ENCODE measurements around the gene ADCY6. TPM values are rescaled to one million over a fixed set of nuclear protein-coding genes. Genes with fewer than 3 reads are reported as not detected.
A peak's percentile ranks its signal among the peaks of the same experiment; 100 is the strongest.

Gene ADCY6
- 25.7 TPM for total RNA-seq

GRCh38 chr12:48788854-48789775, at the start of gene ADCY6:
TSS of gene ADCY6 (minus strand) at chr12:48789089. CDS start at chr12:48783434, 5,655 bp downstream.
- FAIRE-seq (no peak), DNase-seq (ENCODE audit: low spot score in 2 of 2) (peak; percentile 89 to 90)

DNA sequence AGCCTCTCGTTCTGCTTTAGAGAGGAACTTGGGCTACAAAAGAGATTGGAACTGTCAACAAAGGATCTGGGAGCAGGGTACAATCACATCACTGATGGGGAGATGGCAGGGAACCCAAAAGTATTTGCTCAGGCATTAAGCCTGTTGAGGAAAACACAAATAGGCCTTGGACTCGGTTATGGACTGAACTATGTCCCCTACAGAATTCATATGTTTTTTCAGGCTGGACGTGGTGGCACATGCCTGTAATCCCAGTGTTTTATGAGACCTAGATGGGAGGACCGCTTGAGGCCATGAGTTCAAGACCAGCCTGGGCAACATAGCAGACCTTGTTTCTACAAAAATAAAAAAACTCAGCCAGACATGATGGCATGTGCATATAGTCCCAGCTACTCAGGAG, 49.2 kb upstream of the ADCY6 start:
- DNase-seq (ENCODE audit: low spot score in 2 of 2) (no peak), FAIRE-seq (no peak)

DNA sequence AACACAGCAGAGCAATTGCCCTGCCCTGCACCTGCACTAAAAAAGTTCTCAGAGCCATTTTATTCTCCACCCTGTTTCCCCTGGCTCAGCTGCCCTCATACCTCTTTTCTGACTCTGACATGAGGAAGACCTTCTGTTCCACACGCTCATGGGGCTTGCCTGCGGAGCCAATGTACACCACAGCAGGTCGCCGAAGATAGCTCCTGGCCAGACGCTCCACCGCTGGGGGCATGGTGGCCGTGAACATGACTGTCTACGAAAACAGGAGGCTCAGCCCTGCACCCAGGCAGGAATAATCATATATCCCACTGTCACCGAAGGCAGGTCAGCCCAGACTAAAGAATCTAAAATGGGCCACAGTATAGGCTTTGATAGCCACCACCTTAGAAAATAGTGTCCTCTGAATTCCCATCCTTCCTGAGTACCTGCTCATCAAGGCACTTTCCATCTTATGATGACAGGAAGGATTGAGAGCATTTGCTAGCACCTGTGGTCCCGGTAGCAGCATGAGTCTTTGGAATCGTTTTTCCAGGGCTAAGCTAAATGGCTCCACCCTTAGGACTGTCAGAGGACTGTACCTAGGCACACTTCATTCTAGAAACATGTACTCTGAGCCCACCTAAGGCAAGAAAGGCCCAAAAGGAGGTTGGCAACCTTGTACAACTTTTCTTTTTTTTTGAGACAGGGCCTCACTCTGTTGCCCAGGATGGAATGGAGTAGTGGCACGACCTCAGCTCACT, 43.6 kb upstream of the ADCY6 start:
- DNase-seq (ENCODE audit: low spot score in 2 of 2) (no peak), FAIRE-seq (no peak)

- no peak for FAIRE-seq
These were observed 42.4 kb upstream of the ADCY6 start for GRCh38 chr12:48831257-48831656.

DNA sequence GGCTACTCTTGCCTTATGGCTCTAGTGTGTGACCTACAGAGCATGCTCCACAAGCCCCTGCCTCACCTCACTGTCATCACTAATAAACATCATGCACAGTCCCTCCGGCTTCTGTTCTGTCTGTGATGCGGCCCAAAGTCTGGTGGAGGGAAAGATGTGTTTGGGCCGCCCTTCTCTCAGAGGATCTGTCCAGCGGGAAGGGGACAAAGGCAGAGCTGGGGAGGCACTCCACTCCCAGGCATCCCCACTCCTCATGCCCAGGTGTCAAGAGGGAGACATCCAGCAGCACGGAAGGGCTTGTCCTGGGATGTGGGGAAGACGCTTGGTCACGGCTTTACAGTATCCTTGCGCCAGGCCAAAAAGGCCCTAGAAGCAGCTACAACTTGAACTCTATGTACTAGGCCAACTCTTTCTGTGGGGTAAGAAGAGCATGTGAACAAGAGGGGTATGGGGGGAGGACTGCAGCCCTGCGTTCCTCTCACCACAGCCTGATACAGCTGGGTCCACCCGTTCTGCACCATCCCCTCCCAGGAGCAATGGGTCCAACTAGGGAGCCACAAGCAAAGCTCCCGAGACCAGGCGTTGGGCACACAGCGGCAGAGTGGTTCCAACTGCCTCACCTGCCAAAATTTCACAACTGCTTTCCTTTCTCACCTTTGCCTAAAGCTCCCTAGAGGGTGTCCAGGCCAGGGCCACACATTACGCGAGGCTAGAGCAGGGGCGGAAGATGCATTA, 40.1 kb upstream of the ADCY6 start:
- no peak for FAIRE-seq
- no peak for DNase-seq (ENCODE audit: low spot score in 2 of 2)

More at GRCh38 chr12:48831257-48831656, 42.4 kb upstream of the ADCY6 start:
- no peak for DNase-seq (ENCODE audit: low spot score in 2 of 2)

- DNase-seq (ENCODE audit: low spot score in 2 of 2) (no peak), FAIRE-seq (no peak)
These were observed 39.4 kb upstream of the ADCY6 start for GRCh38 chr12:48828293-48828692.

- FAIRE-seq (no peak), DNase-seq (ENCODE audit: low spot score in 2 of 2) (no peak)
These were observed 38.7 kb upstream of the ADCY6 start for GRCh38 chr12:48827513-48828096.

DNA sequence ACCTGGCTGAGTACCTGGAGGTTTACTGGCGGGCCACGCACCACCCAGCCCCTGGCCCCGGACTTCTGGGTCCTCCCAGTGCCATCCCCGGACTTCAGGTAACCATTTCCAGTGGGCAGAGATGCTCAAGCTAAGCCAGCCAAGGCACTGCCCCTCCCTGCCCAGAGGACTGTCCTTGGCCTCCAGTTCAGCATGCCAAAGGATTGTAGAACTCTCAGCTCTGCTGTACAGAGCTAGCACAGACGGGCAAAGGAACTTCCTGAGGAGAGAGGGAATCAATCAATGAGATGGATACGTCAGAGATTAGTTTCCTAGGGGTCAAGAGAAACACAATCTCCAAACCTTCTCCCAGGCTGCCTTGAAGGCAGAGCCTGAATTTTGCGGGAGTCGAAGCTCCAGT, 38.1 kb upstream of the ADCY6 start:
- no peak for FAIRE-seq
- DNase-seq (ENCODE audit: low spot score in 2 of 2) = no peak

DNA sequence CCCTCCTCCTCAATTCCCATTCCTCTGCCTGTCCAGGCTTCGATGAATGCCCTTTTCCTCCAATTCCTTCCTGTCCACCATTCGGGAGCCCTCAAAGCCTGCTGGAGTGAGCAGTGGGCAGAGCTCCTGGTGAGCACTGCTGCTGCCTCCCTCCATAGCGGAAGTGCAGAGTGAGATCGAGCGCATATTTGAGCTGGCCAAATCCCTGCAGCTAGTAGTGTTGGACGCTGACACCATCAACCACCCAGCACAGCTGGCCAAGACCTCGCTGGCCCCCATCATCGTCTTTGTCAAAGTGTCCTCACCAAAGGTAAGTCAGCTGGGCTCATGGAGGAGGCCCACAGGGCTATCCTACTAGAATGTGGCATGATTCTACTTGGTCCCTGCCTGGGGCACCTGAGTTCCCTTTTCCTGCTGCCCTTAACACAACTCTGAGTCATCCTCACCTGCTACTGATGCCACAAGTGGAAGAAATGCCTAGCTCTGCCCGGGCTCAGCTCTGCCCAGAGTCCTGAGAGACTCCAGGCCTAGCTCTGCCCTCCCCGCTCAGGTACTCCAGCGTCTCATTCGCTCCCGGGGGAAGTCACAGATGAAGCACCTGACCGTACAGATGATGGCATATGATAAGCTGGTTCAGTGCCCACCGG, 37.4 kb upstream of the ADCY6 start:
- no peak for DNase-seq (ENCODE audit: low spot score in 2 of 2)
- no peak for FAIRE-seq

DNA sequence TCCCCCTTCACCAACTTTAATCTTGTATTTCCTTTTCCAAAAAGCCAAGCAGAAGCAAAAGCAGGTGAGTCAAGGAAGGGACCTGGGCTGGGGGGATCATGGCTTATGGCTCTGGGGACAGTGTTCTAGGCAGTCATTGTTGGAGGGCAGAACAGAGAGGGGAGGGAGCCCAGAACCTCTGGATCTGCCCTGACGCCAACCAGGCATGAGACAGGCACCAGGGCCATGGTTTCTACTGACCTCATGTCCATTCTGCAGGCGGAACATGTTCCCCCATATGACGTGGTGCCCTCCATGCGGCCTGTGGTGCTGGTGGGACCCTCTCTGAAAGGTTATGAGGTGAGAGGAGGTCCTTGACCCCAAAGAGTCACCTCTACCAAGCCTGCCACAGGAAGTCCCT, 36.0 kb upstream of the ADCY6 start:
- DNase-seq (ENCODE audit: low spot score in 2 of 2) (no peak), FAIRE-seq (no peak)

GRCh38 chr12:48824112-48824511, 35.2 kb upstream of the ADCY6 start:
- DNase-seq (ENCODE audit: low spot score in 2 of 2) = no peak
- FAIRE-seq = no peak

GRCh38 chr12:48823281-48823680, 34.4 kb upstream of the ADCY6 start:
- DNase-seq (ENCODE audit: low spot score in 2 of 2) (no peak), FAIRE-seq (no peak)

DNA sequence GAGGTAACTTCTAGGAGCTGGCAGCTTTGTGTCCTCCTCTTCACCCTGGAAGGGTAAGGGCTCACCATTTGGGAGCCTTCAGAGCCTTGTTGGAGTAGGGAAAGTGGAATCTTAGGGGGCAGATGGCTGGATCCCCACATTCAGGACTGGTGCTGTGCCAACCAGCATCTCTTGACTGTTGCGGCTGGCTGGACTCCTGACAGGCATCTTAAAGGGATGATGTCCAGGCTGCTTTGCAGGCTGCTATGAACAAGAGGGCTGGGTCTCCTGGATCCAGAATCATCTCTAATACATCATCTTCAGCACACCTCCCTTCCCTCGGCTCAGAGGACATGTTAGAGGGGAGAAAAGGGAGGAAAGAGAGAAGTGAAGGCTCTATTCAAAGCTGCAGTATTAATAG, 33.8 kb upstream of the ADCY6 start:
- DNase-seq (ENCODE audit: low spot score in 2 of 2) (no peak), FAIRE-seq (no peak)

DNA sequence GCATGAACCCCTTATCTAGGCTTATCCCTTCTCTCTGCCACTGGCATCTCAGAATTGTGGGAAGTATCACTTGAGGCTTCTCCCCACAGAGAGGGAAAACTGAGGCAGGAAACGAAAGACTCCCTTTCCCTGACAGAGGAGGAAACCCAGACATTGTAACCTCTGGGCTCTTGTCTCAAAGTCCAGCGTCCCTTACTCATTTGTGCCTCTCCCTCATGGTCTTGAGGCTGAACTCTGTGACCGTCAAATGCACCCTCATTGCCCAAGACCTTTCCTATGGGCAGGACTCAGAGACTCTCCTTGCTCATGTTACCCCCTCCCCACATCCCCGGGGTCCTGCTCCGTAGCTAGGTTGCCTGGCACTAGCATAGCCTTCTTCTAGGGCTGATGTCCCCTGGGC, 33.2 kb upstream of the ADCY6 start:
- DNase-seq (ENCODE audit: low spot score in 2 of 2) (no peak), FAIRE-seq (no peak)

DNA sequence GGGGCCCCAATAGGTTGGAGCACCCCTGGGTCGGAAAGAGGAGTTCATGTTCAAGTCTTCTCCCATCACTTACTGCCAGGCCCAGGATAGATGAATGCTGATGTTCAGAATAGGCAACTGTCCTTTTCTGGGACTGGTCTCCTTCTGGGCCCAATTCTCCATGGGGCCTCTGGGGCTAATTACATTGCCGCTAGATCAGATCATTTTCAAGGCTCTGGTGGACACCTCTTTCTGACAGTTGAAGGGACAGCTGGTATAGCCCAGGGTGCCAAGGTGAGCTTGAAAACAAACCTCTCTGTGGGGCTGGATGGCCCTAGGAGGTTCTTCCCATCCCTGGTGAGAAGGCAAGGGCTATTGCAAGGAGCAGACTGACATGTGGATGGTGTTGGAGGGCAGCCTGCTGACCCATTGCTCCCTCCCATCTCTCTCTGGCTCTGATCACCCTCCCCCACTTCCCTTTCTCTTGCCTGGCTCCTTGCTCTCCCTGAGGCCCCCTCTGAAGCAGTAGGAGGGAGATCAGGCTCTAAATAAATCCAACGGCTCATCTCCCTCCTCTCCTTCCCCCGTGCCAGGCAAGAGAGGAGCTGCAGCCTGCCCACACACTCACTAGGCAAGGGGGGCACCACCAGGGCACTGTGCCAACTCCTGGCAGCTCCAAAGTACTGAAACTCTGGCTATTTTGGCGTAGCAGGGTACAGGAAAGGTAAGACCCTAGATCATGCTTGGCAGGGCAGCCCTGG, 31.3 kb upstream of the ADCY6 start:
- no peak for FAIRE-seq
- DNase-seq (ENCODE audit: low spot score in 2 of 2) = no peak

DNA sequence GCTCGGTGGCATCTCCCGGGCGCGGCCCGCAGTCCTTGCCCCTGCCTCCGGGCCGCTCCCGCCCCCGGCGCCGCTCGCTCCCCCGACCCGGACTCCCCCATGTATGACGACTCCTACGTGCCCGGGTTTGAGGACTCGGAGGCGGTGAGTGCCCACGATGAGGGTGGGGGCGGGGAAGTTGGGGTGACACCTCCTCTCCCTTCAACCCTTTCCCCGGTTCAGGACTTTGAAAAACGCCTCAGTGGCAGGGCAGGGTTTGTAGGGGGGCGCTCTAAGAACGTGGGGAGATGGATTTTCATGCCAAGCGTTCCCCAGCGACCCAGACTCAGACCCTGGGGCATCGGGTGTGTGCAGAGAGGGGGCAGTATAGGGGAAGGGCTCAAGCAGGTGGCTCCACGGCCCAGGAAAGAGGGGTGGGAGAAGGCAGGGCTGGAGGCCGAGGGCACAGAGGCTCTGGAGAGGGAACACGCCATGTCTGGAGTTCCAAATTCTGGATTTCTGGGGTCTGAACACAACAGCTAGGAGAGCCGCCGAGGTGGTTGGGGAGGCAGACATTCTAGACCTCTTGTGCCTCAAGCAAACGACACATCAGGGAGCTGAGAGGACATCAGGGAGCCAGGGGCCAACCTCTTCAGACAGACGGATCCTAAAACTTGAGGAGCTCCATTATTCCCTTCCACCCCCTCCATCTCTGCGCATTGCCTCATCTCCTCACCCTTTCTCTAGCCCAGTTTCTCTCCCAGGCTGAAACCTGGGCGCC, 30.1 kb upstream of the ADCY6 start:
- DNase-seq (ENCODE audit: low spot score in 2 of 2) = no peak
- no peak for FAIRE-seq

GRCh38 chr12:48817873-48818830, 29.3 kb upstream of the ADCY6 start, which contains the start of gene CACNB3:
TSS of gene CACNB3 (plus strand) at chr12:48818496. CDS start at chr12:48818930, 434 bp downstream.
- DNase-seq (ENCODE audit: low spot score in 2 of 2) = peak; percentile 62 to 65
- no peak for FAIRE-seq
